ENCODE results near the gene PUS10.
"Not testable (repeated sequence)": the region's sequence is repeated elsewhere in the genome, so short reads cannot be mapped to it uniquely, and the experiment has no call there.

Gene PUS10

GRCh38 chr2:60966507-60967405 is 51.3 kb downstream of the PUS10 start:
- no peak for DNase-seq

GRCh38 chr2:60965499-60965785 is 52.6 kb downstream of the PUS10 start:
- no peak for DNase-seq

GRCh38 chr2:60964651-60965498 is 53.2 kb downstream of the PUS10 start:
- DNase-seq, result no peak

- DNase-seq, result no peak
Observed at GRCh38 chr2:60963190-60963589, 54.9 kb downstream of the PUS10 start.

- no peak for DNase-seq
Observed at GRCh38 chr2:60962528-60962927, 55.5 kb downstream of the PUS10 start.

- no peak for DNase-seq
Observed at GRCh38 chr2:60961457-60961856, 56.6 kb downstream of the PUS10 start.

GRCh38 chr2:60960706-60961105 is 57.3 kb downstream of the PUS10 start:
- DNase-seq, result no peak

- peak; percentile 22 for DNase-seq
Observed at GRCh38 chr2:60959501-60959900, 58.6 kb downstream of the PUS10 start.

- DNase-seq, result no peak
Observed at GRCh38 chr2:60958800-60959199, 59.3 kb downstream of the PUS10 start.

GRCh38 chr2:60958361-60958760 is 59.7 kb downstream of the PUS10 start:
- DNase-seq, result no peak

GRCh38 chr2:60957643-60958042 is 60.4 kb downstream of the PUS10 start:
- DNase-seq, result no peak

GRCh38 chr2:60957224-60957623 is 60.8 kb downstream of the PUS10 start:
- DNase-seq, result no peak

GRCh38 chr2:60954139-60954538 is 63.9 kb downstream of the PUS10 start:
- no peak for DNase-seq

GRCh38 chr2:60948926-60949579 is 69.0 kb downstream of the PUS10 start:
- DNase-seq, result no peak

- DNase-seq, result no peak
Observed at GRCh38 chr2:60948161-60948560, 69.9 kb downstream of the PUS10 start.

- DNase-seq, result no peak
Observed at GRCh38 chr2:60947056-60947455, 71.0 kb downstream of the PUS10 start.

GRCh38 chr2:60945341-60945740 is 72.7 kb downstream of the PUS10 start:
- DNase-seq, result peak; percentile 33

GRCh38 chr2:60939622-60940021 is 78.4 kb downstream of the PUS10 start:
- DNase-seq, result no peak

GRCh38 chr2:60938301-60938700 is 79.8 kb downstream of the PUS10 start:
- DNase-seq, result no peak

- no peak for DNase-seq
Observed at GRCh38 chr2:60936757-60937156, 81.3 kb downstream of the PUS10 start.

- no peak for DNase-seq
Observed at GRCh38 chr2:60934165-60934722, 83.8 kb downstream of the PUS10 start.

GRCh38 chr2:60932954-60933353 is 85.1 kb downstream of the PUS10 start:
- no peak for DNase-seq

GRCh38 chr2:60932061-60932460 is 86.0 kb downstream of the PUS10 start:
- DNase-seq, result not testable (repeated sequence)
